Measurements from ENCODE around the gene WNT4. TPM values are rescaled to one million over a fixed set of nuclear protein-coding genes. Genes with fewer than 3 reads are reported as not detected.

Gene WNT4
- total RNA-seq, 6 donors from 2014 or later = 1.0 to 3.2 (median 2.0) TPM

DNA sequence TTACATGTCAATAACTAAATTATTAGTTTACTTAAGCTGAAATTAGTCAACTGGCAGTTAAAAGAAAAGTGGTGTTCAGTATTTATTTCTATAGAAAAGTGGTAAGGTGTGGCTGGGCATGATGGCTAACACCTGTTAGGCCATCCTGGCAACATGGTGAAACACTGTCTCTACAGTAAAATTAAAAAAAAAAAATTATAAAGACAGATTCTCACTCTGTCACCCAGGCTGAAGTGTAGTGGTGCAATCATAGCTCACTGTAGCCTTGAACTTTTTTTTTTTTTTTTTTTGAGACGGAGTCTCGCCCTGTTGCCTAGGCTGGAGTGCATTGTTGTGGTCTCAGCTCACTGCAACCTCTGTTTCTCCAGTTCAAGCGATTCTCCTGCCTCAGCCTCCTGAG lies 32.9 kb downstream of the WNT4 start:
- DNase-seq (no peak), ATAC-seq (ENCODE audit: low FRiP score in 2 of 2) (no peak)
- Histone ChIP-seq H3K4me3 (no peak overlapping the region), H3K9me3 (no peaks in the 10 kb centered on the region), H3K36me3 (peaks cover 0 to 63% (median 18%) of the 10 kb centered on the region in 4 donors), H3K27me3 (no peaks in the 10 kb centered on the region), H3K4me1 (peaks cover 6 to 17% (median 12%) of the 10 kb centered on the region in 4 donors), H3K27ac (no peak overlapping the region)
- WGBS, 2 donors = 90 to 93% methylated on average over 3 of the region's 3 CpGs
- no peak for TF ChIP-seq POLR2AphosphoS5 (IDR thresholded peaks at IDR 0.05)
- no peak for TF ChIP-seq EP300 (IDR thresholded peaks at IDR 0.05)
- TF ChIP-seq, protein P1, sequence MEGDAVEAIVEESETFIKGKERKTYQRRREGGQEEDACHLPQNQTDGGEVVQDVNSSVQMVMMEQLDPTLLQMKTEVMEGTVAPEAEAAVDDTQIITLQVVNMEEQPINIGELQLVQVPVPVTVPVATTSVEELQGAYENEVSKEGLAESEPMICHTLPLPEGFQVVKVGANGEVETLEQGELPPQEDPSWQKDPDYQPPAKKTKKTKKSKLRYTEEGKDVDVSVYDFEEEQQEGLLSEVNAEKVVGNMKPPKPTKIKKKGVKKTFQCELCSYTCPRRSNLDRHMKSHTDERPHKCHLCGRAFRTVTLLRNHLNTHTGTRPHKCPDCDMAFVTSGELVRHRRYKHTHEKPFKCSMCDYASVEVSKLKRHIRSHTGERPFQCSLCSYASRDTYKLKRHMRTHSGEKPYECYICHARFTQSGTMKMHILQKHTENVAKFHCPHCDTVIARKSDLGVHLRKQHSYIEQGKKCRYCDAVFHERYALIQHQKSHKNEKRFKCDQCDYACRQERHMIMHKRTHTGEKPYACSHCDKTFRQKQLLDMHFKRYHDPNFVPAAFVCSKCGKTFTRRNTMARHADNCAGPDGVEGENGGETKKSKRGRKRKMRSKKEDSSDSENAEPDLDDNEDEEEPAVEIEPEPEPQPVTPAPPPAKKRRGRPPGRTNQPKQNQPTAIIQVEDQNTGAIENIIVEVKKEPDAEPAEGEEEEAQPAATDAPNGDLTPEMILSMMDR (IDR thresholded peaks at IDR 0.05) = no peak

DNA sequence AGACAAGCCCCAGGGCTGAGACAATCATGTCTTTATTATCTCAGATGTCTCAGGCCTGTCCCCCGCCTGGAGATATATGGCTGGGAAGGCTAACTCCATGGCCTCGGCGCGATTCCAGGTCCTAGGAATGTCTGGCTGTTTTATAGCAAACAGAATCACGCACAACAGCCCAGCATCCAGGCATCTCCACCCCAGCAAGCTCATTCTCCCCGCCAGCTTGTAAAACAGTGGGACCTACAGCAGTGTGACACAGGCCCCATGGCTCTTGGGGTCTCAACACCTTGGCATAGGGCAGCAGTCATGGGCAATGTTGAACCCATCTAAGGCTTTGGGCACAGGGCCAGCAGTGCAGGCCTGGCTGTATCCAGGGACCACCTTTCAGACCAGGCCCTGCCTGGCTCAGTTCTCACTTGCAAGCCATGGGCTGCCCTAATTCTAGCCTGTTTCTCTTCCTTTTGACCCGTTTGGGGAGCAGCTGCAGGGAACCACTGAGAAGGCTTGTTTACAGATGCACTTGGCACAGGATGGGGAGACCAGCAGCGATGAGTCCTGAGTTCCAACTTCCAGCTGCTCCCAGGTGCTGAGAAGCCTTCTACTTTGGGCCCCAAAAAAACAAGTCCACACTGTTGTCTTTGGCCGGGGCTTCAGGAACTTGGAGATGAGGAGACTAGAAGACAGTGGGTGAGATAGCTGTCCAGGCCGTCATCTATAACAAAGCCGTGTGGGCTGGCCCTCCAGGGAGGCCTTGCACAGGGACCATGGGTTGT lies 34.4 kb downstream of the WNT4 start:
- H3K27me3 ChIP-seq = no peaks in the 10 kb centered on the region
- peaks cover 0 to 13% (median 5%) of the 10 kb centered on the region in 4 donors for H3K4me1 ChIP-seq
- TF ChIP-seq POLR2AphosphoS5 (IDR thresholded peaks at IDR 0.05) = no peak
- TF ChIP-seq EP300 (IDR thresholded peaks at IDR 0.05) = no peak
- TF ChIP-seq POLR2A (IDR thresholded peaks at IDR 0.05) = no peak
- TF ChIP-seq, protein P1 (IDR thresholded peaks at IDR 0.05) = no peak
- ATAC-seq (ENCODE audit: low FRiP score in 2 of 2) = peak in 1 of 2 donors; percentile 49
- H3K27ac ChIP-seq = no peak overlapping the region
- no peak for DNase-seq
- WGBS, 2 donors = 82 to 93% methylated on average over 5 to 11 of the region's 11 CpGs
- H3K36me3 ChIP-seq = peaks cover 0 to 54% (median 13%) of the 10 kb centered on the region in 4 donors
- H3K4me3 ChIP-seq = no peak overlapping the region
- no peaks in the 10 kb centered on the region for H3K9me3 ChIP-seq

DNA sequence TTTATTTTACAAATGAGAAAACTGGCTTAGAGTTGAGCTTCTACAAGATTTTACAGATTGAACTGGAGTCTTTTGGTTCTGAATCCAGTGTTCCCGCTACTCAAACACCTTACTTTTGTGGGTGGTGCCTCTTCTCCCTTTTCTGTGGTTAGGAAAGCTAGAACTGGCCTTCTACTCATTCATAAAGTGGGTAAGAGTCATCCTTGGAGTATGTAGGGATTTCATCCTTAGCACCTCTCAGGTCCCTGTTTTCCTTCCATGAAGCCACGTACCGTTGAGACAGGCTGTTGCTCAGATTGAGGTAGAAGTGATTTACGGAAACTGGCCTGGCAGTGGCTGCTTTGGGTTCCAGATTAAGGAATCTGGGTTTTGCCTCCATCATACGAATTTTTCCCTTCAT lies 35.8 kb downstream of the WNT4 start:
- Histone ChIP-seq H3K9me3 (no peaks in the 10 kb centered on the region), H3K4me3 (no peak overlapping the region), H3K4me1 (peaks cover 2 to 19% (median 5%) of the 10 kb centered on the region in 4 donors), H3K27me3 (no peaks in the 10 kb centered on the region), H3K36me3 (peaks cover 0 to 47% (median 4%) of the 10 kb centered on the region in 4 donors), H3K27ac (no peak overlapping the region)
- no peak for DNase-seq
- 89 to 92% methylated on average over 5 of the region's 5 CpGs for WGBS, 2 donors
- ATAC-seq (ENCODE audit: low FRiP score in 2 of 2) = no peak
- TF ChIP-seq EP300 (IDR thresholded peaks at IDR 0.05) (no peak), POLR2A (IDR thresholded peaks at IDR 0.05) (no peak), POLR2AphosphoS5 (IDR thresholded peaks at IDR 0.05) (no peak)
- TF ChIP-seq, protein P1 (IDR thresholded peaks at IDR 0.05) = no peak

DNA sequence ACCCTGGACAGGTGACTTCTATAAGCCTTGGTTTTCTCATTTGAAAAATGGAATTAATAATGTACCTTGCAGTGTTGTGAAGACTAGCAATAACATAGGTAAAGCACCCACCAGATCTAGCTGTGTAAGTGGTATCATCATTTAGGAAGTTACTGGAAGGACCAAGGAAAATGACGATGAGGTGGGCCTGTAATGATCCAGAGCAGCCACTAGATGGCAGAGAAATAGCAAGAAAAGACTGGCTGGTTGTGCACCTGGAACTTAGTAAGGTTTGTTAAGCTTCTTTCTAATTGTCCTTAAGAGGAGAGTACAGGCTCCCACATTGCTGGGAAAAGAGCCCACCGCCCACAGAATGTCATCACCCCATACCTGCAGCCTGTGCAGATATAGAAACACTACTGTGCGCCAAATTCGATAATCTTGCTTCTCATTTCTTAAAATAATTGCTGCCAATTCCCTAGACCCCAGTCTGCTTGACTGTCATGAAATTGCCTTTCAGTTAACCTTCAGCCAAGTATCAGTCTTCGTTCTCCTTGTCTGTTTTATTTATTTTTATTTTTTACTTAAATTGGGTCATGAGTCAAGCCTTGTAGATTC lies 37.2 kb downstream of the WNT4 start:
- Histone ChIP-seq H3K27me3 (no peaks in the 10 kb centered on the region), H3K9me3 (no peaks in the 10 kb centered on the region), H3K27ac (no peak overlapping the region), H3K4me3 (no peak overlapping the region), H3K36me3 (peaks cover 0 to 44% (median 4%) of the 10 kb centered on the region in 4 donors), H3K4me1 (peaks cover 3 to 33% (median 5%) of the 10 kb centered on the region in 4 donors)
- 62 to 69% methylated on average over 5 of the region's 5 CpGs for whole genome bisulfite sequencing, 2 donors
- TF ChIP-seq, protein P1 (IDR thresholded peaks at IDR 0.05) = peak; percentile 57 to 84 (median 75)
- TF ChIP-seq POLR2AphosphoS5 (IDR thresholded peaks at IDR 0.05) = no peak
- no peak for TF ChIP-seq EP300 (IDR thresholded peaks at IDR 0.05)
- peak in 1 of 2 donors; percentile 69 for ATAC-seq (ENCODE audit: low FRiP score in 2 of 2)
- no peak for DNase-seq

All from upper lobe of left lung (tissue), 6 donors.